NCI-H2196 treated with DMSO at 0.1 percent for 48 hours (cell line): Measurements from ENCODE around the gene LGALS1.
"Not testable (repeated sequence)": the region's sequence is repeated elsewhere in the genome, so short reads cannot be mapped to it uniquely, and the experiment has no call there.

Experiments
- DNase-seq: peaks from one replicate; lab custom pipeline; 2025; ENCODE audit not compliant: unreplicated experiment; lab: John Stamatoyannopoulos, UW

Gene LGALS1

DNA sequence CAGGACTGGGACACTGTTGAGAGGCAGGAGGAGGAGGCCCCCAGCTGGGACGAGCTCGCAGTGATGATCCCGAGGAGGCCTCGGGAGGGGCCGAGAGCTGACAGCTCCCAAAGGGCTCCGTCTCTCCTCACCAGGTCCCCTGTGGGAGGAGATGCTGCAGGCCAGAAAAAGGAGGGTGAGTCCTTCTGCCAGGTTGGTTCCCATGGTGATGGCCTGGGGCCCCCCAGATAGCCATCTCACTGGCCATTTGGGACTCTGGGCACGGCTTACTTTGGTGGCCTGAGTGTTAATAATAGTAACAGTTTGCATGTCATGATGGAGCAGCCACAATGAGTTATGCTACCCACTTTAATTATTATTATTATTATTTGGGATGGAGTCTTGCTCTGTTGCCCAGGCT, 40.3 kb downstream of the LGALS1 start:
- no peak for DNase-seq

DNA sequence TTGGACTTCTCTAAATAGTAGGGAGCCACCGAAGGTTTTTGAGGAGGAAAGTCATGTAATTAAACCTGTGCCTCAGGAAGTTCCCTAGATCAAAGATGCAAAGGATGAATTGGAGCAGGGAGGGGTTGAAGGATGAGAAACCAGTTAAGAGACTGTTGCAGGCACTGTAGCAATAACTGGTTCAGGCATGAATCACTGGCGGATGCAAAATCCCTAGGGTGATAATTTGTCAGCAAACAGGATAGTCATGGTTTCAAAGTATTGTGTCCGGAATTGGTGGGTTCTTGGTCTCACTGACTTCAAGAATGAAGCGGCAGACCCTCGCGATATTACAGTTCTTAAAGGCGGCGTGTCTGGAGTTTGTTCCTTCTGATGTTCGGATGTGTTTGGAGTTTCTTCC, 41.3 kb downstream of the LGALS1 start:
- no peak for DNase-seq

DNA sequence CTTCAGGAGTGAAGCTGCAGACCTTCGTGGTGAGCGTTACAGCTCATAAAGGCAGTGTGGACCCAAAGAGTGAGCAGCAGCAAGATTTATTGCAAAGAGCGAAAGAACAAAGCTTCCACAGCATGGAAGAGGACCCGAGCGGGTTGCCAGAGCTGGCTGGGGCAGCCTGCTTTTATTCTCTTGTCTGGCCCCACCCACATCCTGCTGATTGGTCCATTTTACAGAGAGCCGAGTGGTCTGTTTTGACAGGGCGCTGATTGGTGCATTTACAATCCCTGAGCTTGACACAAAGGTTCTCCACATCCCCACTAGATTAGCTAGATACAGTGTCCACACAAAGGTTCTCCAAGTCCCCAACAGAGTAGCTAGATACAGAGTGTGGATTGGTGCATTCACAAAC, 41.8 kb downstream of the LGALS1 start:
- not testable (repeated sequence) for DNase-seq

DNA sequence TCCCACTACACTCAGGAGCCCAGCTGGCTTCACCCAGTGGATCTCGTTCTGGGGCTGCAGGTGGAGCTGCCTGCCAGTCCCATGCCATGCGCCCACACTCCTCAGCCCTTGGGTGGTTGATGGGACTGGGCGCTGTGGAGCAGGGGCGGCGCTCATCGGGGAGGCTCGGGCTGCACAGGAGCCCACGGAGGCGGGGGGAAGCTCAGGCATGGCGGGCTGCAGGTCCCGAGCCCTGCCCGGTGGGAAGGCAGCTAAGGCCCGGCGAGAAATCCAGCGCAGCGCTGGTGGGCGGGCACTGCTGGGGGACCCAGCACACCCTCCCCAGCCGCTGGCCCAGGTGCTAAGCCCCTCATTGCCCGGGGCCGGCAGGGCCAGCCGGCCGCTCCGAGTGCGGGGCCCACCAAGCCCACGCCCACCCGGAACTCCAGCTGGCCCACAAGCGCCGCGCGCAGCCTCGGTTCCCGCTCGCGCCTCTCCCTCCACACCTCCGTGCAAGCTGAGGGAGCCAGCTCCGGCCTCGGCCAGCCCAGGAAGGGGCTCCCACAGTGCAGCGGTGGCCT, 42.4 kb downstream of the LGALS1 start:
- DNase-seq, result not testable (repeated sequence)

DNA sequence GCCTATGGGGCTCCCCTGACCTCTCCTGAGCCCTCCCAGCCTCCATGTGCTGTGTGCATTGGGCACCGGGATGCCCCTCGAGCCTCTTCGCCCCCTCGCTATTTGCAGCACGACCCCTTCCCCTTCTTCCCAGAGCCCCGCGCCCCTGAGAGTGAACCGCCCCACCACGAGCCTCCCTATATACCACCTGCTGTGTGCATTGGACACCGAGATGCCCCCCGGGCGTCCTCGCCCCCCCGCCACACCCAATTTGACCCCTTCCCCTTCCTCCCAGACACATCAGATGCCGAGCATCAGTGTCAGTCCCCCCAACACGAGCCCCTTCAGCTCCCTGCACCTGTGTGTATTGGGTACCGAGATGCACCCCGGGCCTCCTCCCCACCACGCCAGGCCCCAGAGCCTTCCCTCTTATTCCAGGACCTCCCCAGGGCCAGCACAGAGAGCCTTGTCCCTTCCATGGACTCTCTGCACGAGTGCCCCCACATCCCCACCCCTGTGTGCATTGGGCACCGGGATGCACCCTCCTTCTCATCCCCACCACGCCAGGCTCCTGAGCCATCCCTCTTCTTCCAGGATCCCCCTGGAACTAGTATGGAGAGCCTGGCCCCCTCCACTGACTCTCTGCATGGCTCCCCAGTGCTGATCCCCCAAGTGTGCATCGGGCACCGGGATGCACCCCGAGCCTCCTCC, 50.3 kb downstream of the LGALS1 start:
- DNase-seq, result no peak

DNA sequence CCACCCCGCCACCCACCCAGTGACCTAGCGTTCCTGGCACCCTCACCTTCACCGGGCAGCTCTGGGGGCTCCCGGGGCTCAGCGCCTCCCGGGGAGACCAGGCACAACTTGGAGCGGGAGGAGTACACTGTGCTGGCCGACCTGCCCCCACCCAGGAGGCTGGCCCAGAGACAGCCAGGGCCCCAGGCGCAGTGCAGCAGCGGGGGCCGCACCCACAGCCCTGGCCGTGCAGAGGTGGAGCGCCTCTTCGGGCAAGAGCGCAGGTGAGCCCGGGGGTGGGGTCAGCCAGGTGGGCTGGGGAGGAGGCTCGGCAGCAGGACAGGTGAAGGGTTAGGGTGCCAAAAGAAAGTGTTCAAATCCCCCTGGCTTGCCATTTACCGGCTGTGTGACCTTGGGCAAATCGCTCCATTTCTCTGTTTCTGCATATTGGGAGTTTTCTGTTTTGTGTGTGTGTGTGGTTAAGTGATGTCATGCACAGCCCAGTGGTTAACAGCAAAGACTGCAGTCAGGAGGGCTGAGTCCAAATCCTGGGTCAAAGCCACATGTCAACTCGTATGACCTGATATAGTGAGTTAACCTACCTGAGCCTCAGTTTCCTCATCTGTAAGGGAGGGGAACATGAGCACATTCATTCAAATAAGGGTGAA, 50.9 kb downstream of the LGALS1 start:
- DNase-seq, result no peak

DNA sequence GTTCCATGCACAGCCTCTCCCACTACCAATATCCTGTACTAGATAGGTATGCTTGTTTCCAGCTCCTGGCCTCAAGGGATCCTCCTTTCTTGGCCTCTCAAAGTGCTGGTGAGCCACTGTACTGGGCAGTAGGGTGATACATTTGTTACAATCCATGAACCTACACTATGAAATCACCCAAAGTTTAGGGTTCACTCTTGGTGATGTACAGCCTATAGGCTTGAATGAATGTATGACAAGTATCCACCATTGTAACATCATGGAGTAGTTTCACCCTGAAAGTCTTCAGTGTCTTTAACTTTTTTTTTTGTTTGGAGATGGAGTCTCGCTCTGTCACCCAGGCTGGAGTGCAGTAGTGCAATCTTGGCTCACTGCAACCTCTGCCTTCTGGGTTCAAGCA, 53.2 kb downstream of the LGALS1 start:
- DNase-seq, result no peak
